HG03280 (cell line): ENCODE data around the gene NHS.
A peak's percentile ranks its signal among the peaks of the same experiment; 100 is the strongest.

Source experiments
- ATAC-seq: cut with Tn5 transposase; IDR thresholded peaks from one replicate; pipeline ENCODE4 v1.9.1; 2021; ENCODE audit warnings: mild to moderate bottlenecking, moderate library complexity; ENCODE audit not compliant: unreplicated experiment

Gene NHS

GRCh38 chrX:17707731-17708130 lies 332.7 kb downstream of the NHS start:
- no peak for ATAC-seq

- no peak for ATAC-seq
These were observed 335.9 kb downstream of the NHS start for GRCh38 chrX:17710871-17711301.

- no peak for ATAC-seq
These were observed 338.3 kb downstream of the NHS start for GRCh38 chrX:17713288-17713687.

GRCh38 chrX:17718649-17719165 lies 343.7 kb downstream of the NHS start:
- no peak for ATAC-seq

- ATAC-seq: no peak
These were observed 344.7 kb downstream of the NHS start for GRCh38 chrX:17719711-17720110.

- no peak for ATAC-seq
These were observed 346.7 kb downstream of the NHS start for GRCh38 chrX:17721715-17722114.

GRCh38 chrX:17725181-17725580 lies 350.2 kb downstream of the NHS start:
- ATAC-seq: no peak

GRCh38 chrX:17732138-17732783 lies 357.3 kb downstream of the NHS start:
- no peak for ATAC-seq

- ATAC-seq: no peak
These were observed 360.4 kb downstream of the NHS start for GRCh38 chrX:17735406-17735805.

GRCh38 chrX:17736478-17736855 lies 361.5 kb downstream of the NHS start:
- ATAC-seq: no peak

- peak; percentile 64 for ATAC-seq
These were observed 362.1 kb downstream of the NHS start, which contains the start of gene SCML1 for GRCh38 chrX:17736856-17737709. SCML1 (plus strand) TSS chrX:17737493; CDS start chrX:17744187, 6,694 bp downstream.

- ATAC-seq: peak; percentile 9
These were observed 362.6 kb downstream of the NHS start for GRCh38 chrX:17737710-17737985.

- no peak for ATAC-seq
These were observed 363.1 kb downstream of the NHS start for GRCh38 chrX:17737986-17738713.

GRCh38 chrX:17738737-17739535 lies 363.9 kb downstream of the NHS start:
- ATAC-seq: no peak

GRCh38 chrX:17740137-17741122 lies 365.4 kb downstream of the NHS start:
- ATAC-seq: no peak

GRCh38 chrX:17741123-17741511 lies 366.1 kb downstream of the NHS start:
- no peak for ATAC-seq

- no peak for ATAC-seq
These were observed 368.9 kb downstream of the NHS start for GRCh38 chrX:17743913-17744312.

- ATAC-seq: no peak
These were observed 370.0 kb downstream of the NHS start for GRCh38 chrX:17744896-17745523.

GRCh38 chrX:17747692-17748091 lies 372.7 kb downstream of the NHS start:
- no peak for ATAC-seq
